ENCODE results near the gene USP11. TPM values are rescaled to one million over a fixed set of nuclear protein-coding genes. Genes with fewer than 3 reads are reported as not detected.
"Not testable (repeated sequence)": the region's sequence is repeated elsewhere in the genome, so short reads cannot be mapped to it uniquely, and the experiment has no call there.

The USP11 gene
- total RNA-seq, 1 donor from 2014 or later, result 89.2 TPM

DNA sequence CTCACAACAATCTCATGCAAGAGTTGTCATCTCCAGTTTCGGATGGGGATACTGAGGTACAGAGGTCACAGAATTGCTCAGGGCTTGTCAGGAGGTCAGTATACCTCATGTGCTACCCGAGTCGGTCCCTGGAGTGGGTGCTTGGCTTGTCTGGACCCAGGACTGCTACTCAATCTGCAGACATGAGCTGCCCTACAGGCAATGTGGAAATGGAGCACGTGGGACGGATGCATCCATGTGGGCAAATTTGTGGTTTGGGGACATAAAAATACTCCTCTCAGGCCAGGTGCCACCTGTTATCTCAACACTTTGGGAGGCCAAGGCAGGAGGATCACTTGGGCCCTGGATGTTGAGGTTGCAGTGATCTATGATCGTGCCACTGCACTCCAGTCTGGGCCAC is 15.8 kb downstream of the USP11 start:
- Mint-ChIP-seq H3K27ac (no peak overlapping the region), H3K27me3 (no peaks in the 10 kb centered on the region), H3K9me3 (no peaks in the 10 kb centered on the region), H3K36me3 (ENCODE audit: low read depth) (peaks cover 40% of the 10 kb centered on the region), H3K4me3 (no peak overlapping the region), H3K4me1 (no peaks in the 10 kb centered on the region)
- TF ChIP-seq, protein P1, sequence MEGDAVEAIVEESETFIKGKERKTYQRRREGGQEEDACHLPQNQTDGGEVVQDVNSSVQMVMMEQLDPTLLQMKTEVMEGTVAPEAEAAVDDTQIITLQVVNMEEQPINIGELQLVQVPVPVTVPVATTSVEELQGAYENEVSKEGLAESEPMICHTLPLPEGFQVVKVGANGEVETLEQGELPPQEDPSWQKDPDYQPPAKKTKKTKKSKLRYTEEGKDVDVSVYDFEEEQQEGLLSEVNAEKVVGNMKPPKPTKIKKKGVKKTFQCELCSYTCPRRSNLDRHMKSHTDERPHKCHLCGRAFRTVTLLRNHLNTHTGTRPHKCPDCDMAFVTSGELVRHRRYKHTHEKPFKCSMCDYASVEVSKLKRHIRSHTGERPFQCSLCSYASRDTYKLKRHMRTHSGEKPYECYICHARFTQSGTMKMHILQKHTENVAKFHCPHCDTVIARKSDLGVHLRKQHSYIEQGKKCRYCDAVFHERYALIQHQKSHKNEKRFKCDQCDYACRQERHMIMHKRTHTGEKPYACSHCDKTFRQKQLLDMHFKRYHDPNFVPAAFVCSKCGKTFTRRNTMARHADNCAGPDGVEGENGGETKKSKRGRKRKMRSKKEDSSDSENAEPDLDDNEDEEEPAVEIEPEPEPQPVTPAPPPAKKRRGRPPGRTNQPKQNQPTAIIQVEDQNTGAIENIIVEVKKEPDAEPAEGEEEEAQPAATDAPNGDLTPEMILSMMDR (IDR thresholded peaks at IDR 0.05), result no peak
- DNase-seq, result no peak
- POLR2A ChIA-PET, result no interaction called here
- ATAC-seq (ENCODE audit: low read depth), result no peak
- intact Hi-C loops (cut with micrococcal nuclease), result no loop called here
- CTCF ChIA-PET, result no interaction called here

DNA sequence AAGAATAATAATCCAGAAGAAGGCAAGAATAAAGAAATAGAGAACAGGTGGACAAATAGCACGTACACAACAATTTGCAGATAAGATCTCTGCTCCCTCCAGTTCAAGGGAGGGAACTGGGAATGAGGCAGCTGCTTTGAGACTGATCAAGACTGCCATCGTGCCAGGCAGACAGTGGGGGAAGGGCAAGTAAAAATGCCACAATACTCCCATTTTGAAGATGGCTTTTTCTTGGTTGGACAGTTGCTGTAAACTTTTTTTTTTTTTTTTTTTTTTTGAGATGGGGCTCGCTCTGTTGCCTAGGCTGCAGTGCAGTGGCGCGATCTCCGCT is 17.2 kb downstream of the USP11 start:
- intact Hi-C loops (cut with micrococcal nuclease), result no loop called here
- TF ChIP-seq, protein P1 (IDR thresholded peaks at IDR 0.05), result no peak
- no peaks in the 10 kb centered on the region for H3K4me1 Mint-ChIP-seq
- peaks cover 27% of the 10 kb centered on the region for H3K36me3 Mint-ChIP-seq (ENCODE audit: low read depth)
- no peak overlapping the region for H3K27ac Mint-ChIP-seq
- no peaks in the 10 kb centered on the region for H3K27me3 Mint-ChIP-seq
- peaks cover 4% of the 10 kb centered on the region for H3K9me3 Mint-ChIP-seq
- ATAC-seq (ENCODE audit: low read depth), result no peak
- ChIA-PET CTCF (no interaction called here), POLR2A (interaction anchor here (0.6 kb wide), 1 partner anchor 379 kb away, joined by 7 read pairs; no protein-coding TSS in a partner anchor)
- DNase-seq, result no peak
- no peak overlapping the region for H3K4me3 Mint-ChIP-seq

DNA sequence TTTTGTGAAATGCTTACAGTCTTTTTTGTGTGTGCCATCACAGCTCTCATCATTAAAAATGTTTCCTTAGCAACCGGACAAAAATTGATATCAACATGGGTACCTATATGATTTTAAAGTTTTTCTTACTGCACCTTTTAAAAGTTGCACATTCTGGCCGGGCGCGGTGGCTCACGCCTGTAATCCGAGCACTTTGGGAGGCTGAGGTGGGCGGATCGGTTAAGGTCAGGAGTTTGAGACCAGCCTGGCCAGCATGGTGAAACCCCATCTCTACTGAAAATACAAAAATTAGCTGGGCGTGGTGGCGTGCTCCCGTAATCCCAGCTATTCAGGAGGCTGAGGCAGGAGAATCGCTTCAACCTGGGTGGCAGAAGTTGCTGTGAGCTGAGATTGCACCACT is 24.8 kb downstream of the USP11 start:
- ATAC-seq (ENCODE audit: low read depth); DNase-seq; POLR2A ChIA-PET; H3K36me3 Mint-ChIP-seq (ENCODE audit: low read depth); H3K9me3 Mint-ChIP-seq; H3K27me3 Mint-ChIP-seq; intact Hi-C loops (cut with micrococcal nuclease); H3K27ac Mint-ChIP-seq; H3K4me3 Mint-ChIP-seq; H3K4me1 Mint-ChIP-seq; CTCF ChIA-PET: not testable (repeated sequence)

DNA sequence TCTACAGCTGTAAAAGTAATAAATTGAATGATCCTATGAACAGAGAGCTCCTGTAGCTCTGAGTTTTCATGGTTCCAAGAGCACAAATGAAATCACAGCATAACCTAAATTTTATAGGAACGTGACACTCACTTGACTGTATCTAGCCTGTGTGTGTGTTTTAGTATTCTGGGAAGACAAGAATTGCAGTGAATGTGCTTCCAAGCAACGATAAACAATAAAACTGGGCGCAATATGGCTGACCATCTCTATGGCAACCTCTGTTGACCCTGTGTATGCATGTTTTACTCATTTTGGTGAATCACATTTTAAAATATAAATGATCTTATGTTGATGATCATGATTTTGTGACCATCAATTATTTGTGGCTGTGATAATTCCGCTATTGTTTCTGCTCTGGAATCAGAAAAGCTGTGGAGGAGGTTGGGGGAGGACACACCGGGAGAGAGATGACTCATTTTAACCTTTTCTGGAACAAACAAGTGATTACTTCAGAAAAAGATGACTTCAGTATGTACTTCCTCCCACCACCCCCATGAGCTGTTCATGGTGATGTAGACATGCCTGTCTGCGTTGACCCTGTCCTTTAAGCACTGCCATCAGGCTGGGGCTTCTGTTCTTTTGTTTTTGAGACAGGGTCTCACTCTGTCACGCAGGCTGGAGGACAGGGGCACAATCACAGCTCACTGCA is 31.8 kb downstream of the USP11 start:
- Mint-ChIP-seq H3K36me3 (ENCODE audit: low read depth) (no peaks in the 10 kb centered on the region), H3K4me1 (no peaks in the 10 kb centered on the region), H3K4me3 (no peak overlapping the region), H3K27me3 (no peaks in the 10 kb centered on the region), H3K9me3 (no peaks in the 10 kb centered on the region), H3K27ac (no peak overlapping the region)
- ChIA-PET POLR2A (no interaction called here), CTCF (no interaction called here)
- TF ChIP-seq, protein P1 (IDR thresholded peaks at IDR 0.05), result no peak
- ATAC-seq (ENCODE audit: low read depth) (no peak), DNase-seq (no peak)
- intact Hi-C loops (cut with micrococcal nuclease), result no loop called here

DNA sequence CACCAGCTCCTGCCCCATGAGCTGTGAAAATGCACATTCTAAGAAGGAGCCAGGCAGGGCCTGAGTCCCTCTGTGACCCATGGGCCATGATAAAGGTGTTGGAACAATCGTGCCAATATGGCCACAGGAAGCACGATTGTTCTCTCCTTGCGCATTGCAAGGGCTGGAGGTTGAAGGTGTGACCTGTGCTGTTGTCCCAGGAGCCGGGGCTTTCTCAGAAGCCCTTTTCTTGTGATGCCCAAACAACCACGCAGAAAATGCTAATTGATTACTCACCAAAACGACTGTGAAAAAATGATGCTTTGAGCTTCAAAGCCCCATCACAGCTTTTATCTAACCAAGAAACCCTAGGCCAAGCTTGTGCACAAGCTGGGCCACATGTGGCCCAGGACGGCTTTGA is 33.8 kb downstream of the USP11 start:
- ATAC-seq (ENCODE audit: low read depth), result no peak
- Mint-ChIP-seq H3K4me3 (no peak overlapping the region), H3K4me1 (no peaks in the 10 kb centered on the region), H3K9me3 (no peaks in the 10 kb centered on the region), H3K36me3 (ENCODE audit: low read depth) (no peaks in the 10 kb centered on the region), H3K27ac (no peak overlapping the region), H3K27me3 (no peaks in the 10 kb centered on the region)
- ChIA-PET CTCF (no interaction called here), POLR2A (no interaction called here)
- intact Hi-C loops (cut with micrococcal nuclease), result no loop called here
- TF ChIP-seq, protein P1 (IDR thresholded peaks at IDR 0.05), result no peak
- no peak for DNase-seq

DNA sequence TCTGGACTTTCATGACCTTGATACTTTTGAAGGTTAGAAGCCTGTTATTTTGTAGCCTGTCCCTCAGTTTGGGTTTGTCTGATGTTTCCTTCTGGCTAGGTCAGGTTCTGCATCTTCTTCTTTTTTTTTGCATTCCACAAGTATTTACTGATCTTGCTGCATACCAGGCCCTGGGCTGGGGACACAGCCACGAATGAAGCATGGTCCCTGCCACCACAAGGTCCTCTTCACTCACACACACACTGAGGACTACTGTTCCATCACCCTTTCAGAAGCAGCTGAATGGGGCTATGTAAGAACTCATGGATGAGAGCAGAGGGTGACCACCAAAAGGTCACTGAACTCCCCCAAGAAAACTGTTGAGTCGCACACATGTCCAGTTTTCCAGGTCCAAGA is 39.2 kb downstream of the USP11 start:
- no peaks in the 10 kb centered on the region for H3K9me3 Mint-ChIP-seq
- H3K36me3 Mint-ChIP-seq (ENCODE audit: low read depth), result no peaks in the 10 kb centered on the region
- ChIA-PET CTCF (no interaction called here), POLR2A (no interaction called here)
- DNase-seq (no peak), ATAC-seq (ENCODE audit: low read depth) (no peak)
- no peaks in the 10 kb centered on the region for H3K27me3 Mint-ChIP-seq
- no peak overlapping the region for H3K4me3 Mint-ChIP-seq
- intact Hi-C loops (cut with micrococcal nuclease), result no loop called here
- TF ChIP-seq, protein P1 (IDR thresholded peaks at IDR 0.05), result no peak
- H3K27ac Mint-ChIP-seq, result no peak overlapping the region
- H3K4me1 Mint-ChIP-seq, result no peaks in the 10 kb centered on the region

All from activated B cell treated with CpG ODN at 0.5 μM for 24 hours (primary cell).